NCI-H82 (cell line): ENCODE data around the gene USH2A.

Experiments used
- DNase-seq: peaks from one replicate; lab custom pipeline; 2025; lab: John Stamatoyannopoulos, UW

USH2A gene

GRCh38 chr1:216270086-216270773, 153.0 kb downstream of the USH2A start:
- no peak for DNase-seq

DNA sequence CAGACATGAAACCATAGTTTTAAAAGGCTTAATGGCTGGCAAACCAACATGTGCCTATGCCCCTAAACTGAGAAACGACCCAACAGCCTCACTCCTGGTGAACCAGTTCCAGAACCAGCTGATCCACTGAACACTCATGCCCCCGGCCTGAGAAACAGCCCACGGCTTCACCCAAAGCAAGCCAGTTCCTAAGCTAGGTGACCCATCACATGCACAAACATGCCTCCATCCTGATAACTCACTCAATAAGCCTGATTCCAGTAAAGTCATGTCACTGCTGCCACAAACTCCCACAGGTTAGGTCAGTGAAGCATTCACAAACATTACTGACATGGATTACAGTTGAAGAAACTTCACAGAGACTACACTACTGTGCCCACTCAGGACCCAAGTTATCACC, 161.6 kb downstream of the USH2A start:
- no peak for DNase-seq

GRCh38 chr1:216258856-216259255, 164.4 kb downstream of the USH2A start:
- DNase-seq = no peak

- no peak for DNase-seq
Measured at GRCh38 chr1:216258386-216258785, 164.9 kb downstream of the USH2A start.

- DNase-seq = no peak
Measured at GRCh38 chr1:216250861-216251260, 172.4 kb downstream of the USH2A start.

DNA sequence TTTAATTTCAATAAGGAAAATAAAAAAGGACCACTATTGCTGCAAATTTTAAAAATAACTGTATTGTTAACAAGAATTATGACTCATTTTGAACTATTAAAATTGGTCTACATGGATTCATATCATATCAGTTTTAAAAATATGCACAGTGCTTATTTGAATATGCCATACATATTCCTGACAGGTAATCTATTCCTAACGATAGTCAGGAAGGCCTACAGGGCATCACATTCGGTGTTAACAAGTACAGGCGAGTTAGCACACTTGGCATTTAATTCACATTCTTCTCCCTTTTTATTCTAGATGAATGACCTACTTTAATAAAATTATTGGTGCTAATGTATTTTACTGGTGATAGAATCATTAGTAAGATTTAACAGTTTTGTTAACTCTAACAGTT, 174.6 kb downstream of the USH2A start:
- no peak for DNase-seq

DNA sequence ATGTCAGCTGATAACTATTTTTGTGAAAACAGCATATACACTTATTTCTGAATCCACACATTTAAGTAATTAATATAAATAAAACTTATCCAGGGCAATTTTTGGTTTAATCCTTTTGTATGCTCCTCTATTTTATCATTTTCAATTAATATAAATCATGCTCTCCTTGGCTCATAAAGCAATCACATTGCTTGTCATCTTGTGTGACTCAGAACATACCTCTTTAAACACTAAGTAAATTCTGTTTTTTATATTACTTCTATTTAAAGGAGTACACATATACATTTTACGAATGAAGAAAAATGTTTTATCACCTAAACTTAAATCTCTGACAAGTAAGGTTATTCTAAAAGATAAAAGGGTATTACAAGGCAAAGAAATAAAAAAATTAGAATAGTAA, 175.3 kb downstream of the USH2A start:
- no peak for DNase-seq

DNA sequence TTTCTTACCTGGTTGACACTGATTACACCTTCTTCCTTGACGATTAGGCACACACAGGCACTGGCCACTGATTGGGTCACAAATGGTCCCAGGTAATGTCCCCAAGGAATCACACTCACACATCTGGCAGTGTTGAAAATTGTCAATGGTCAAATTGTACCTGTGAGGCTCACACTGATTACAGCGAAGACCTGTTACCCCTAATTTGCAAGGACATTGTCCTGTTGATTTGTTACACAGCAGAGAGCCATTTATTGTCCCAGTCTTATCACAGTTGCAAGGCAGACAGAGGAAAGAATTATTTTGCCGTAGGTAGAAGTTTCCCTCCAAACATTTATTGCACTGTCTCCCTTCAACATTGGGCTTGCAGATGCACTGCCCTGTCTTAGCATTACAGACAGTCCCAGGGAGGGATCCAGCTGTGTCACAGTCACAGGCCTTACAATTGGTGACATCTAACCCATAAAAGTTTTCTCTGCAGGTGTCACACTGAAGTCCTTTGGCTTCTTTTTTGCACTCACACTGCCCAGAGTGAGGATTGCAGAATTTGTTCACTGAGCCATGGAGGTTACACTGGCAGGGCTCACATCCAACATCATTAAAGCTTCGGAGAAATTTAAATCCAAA, 176.6 kb downstream of the USH2A start:
- no peak for DNase-seq

GRCh38 chr1:216238844-216239243, 184.4 kb downstream of the USH2A start:
- DNase-seq = peak; percentile 37

DNA sequence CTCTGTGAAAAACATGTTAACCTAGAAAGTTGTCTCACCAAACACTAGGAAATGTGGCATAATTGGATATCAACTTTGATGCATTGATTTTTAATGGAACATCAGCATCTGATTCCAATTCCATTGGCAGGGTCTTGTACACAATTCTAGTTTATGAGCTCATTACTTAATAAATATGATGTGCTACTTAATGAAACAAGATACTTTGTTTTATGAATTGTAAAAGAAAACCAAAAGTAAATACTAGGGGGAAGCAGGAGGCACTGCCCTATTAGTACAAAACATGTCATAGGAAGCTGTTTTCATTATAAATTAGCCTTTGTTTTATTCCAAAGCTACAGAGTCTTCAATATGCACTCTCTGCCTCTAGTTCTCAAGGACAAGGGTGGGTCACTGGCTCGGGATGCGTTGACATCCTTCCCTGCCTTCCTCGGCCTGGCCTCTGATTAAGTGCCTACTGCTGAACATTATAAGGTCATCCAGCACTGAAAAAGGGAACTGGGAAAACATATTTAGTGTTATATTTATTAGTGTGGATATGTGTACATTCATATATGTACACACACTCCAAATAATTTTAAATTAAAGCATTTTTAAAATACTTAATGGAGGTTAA, 185.2 kb downstream of the USH2A start:
- no peak for DNase-seq

DNA sequence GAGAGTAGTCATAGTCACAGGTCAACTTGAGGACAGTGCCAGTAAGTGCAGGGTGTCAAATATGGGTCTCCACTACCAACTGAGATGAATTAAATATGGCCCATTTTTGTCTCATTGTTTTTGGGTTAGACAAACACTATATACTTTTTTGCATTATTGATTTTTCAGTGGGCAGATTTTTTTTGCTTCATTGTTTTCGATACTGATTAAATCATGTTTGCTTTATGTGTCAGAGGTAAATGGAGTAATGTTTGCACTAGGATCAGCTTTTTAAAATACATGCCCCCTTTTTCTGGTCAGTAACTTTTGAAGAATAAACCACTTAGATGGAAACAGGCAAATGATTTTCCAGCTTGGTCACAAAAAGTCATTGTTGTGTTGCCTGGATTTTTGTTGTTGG, 199.0 kb downstream of the USH2A start:
- no peak for DNase-seq

- DNase-seq = peak; percentile 61
Measured at GRCh38 chr1:216223486-216223885, 199.8 kb downstream of the USH2A start.

- DNase-seq = peak; percentile 64
Measured at GRCh38 chr1:216222288-216222687, 201.0 kb downstream of the USH2A start.

- DNase-seq = peak; percentile 97
Measured at GRCh38 chr1:216221260-216221700, 202.0 kb downstream of the USH2A start.

- no peak for DNase-seq
Measured at GRCh38 chr1:216216305-216216704, 206.9 kb downstream of the USH2A start.

DNA sequence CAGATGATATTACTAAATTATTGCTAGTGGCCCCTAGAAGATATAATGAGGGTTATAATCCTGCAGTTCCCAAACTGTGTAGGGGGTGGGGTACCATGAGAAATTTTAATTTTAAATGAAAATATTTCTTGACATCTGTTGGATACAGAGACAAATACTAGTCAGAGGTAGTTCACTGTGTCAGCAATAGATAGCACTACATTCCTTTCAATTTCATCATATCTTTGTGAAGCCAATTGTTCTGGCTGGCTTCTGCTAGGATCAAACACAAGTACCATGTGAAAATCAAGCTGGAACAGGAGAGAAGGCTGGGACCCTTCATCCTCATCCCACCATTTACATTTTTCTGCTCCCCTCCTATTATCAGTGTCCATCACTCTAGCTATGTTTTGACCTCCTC, 208.1 kb downstream of the USH2A start:
- no peak for DNase-seq

DNA sequence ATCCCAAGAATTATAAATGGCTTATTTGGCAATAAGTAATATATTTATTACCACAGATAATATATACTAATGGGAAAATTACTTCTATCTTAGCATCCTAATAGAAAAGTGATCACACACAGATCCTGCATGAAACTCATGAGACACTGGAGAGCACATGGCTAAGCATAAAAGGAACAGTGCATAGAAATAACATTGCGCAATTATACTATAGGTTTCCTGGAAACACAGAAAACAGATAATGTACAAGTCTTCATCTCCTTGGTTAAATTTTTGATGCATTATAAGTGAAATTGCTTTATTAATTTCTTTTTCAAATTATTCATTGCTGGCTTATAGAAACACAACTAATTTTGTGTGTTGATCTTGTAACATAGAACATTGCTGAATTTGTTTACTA, 210.4 kb downstream of the USH2A start:
- no peak for DNase-seq

- no peak for DNase-seq
Measured at GRCh38 chr1:216210081-216210480, 213.2 kb downstream of the USH2A start.

DNA sequence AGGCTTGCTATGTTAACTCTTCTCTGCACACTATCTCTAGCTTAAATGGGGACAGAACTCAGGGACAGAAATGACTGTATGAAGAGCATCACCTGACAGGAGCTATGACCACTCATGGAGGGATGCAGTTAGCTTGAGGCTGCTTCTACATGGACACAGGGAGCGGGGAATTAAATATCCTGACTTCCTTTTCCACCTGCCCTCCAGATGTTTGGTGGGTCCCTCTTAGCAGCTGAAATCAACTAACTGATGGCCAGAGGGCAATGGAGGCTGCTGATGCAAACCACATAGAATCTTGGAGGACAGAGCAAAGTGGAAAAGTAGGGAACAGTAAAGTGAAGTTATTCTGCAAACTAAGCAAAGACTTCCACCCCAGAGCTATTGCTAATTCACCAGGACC, 214.1 kb downstream of the USH2A start:
- no peak for DNase-seq

DNA sequence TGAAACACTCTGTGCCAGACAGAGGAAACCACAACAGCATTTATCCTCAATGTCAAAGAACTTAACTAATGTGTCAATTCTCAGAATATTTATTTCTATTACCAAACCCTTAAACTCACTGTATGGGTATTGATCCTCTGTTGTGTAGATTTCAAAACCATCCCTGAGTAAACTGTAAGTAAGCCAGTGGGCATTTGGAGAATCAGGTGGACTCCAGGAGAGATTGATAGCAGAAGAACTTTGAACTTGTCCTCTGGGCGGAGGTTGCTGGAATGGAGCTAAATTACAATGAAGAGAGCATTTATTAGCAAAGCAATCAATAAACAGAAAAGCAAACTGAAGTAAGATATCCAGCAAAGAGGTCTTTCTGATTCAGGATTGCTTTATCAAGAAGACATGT, 216.1 kb downstream of the USH2A start:
- no peak for DNase-seq

- no peak for DNase-seq
Measured at GRCh38 chr1:216205176-216205575, 218.1 kb downstream of the USH2A start.

GRCh38 chr1:216201946-216202345, 221.3 kb downstream of the USH2A start:
- DNase-seq = no peak

DNA sequence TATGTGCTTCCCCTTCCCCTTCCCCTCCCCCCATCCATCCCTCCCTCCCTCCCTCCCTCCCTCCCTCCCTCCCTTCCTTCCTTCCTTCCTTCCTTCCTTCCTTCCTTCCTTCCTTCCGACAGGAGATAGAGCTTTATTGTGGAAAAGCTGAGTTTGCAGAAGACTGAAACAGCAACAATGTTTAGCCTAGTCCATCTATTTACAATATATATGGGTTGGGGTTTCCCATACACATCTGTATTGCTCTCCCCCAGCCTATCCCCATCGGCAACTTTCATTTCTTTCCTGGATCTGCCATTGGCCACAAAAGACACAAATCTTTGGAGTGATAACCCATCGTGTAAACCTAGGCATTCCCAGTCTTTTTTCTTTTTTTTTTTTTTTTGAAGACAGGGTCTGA, 222.3 kb downstream of the USH2A start:
- no peak for DNase-seq

DNA sequence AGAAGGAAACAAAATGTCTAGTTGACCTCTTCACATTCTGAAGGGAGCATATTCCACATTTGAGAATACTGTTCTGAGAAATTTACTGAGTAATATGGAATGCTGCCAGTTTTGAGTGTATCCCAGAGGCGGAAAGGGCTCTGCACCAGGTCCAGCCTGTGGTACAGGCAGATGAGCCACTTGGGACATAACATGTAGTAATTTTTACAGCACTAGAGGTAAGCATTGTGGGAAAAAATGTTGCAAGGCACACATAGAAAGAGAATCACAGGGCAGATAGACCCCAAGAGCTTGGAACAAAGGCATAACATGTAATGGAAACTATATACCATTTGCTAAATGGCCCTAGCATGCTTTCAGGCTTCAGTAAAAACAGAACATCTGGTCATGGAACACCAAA, 228.5 kb downstream of the USH2A start:
- no peak for DNase-seq
